SIG-M5 treated with dmso at 0.1 percent for 504 hours (cell line): Measurements from ENCODE around the gene LOXL3.

Source experiments
- DNase-seq: peaks from one replicate; lab custom pipeline; 2025; ENCODE audit not compliant: unreplicated experiment; lab: John Stamatoyannopoulos, UW

Gene LOXL3

DNA sequence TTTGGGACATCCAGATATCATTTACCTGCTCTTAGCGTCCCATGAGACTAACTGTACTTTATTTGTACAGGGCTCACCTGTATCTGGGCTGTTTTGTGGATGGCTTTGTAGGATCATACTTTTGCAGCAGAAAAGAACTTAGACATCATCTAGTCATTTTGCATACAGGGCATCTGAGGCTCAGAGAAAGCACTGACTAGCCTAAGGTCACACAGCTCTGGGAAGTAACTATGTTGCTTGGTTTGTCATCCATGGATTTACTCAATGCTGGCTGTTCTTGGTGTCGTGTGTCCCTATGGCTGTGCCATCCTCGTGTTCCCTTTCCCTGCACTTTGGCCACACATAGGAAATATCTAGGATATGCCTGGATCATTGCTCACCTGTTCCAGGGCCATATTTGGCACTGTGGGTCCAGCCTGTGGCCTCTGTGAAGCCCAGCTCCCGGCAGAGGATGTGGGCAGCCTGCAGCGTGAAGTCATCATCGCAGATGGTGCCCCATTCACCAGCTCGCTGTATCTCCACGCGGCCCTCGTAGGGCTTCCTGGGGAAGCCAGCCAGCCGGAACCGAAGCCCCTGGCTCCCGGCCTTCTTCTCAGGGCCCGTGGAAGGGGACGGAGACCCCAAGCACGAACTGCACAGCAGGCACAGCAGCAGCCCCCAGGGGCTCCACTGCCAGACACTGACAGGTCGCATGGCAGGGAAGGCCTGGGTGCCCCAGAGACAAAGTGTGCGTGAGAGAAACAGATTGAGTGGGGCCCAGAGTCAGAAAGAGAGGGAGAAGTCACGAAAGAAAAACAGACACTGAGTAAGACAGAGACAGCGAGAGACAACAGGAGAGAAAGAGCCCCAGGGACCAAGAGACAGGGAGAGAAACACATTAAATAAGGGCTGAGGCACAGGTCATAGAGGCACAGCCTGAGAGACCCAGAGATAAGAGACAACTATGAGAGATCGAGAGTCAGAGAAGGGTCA lies 1.5 kb downstream of the LOXL3 start:
- DNase-seq: no peak

DNA sequence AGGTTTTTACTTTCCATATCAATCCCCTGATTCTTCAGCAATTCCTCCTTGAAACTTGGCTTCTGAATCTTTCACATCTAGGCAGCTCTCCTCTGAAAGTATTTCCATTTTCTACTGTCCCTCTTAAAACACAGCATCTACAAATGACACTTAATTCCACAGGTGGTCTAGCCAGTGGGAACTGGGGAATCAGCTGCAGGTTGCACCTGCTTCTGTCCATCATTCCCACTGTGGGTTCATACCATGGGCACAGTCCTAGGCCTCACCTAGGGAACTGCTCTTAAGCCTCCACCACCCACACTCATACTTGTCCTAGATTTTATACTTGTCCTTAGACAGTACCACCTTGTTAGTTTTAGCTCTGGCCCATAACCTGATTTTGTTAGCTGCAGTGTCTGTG lies 2.2 kb downstream of the LOXL3 start:
- DNase-seq: no peak

DNA sequence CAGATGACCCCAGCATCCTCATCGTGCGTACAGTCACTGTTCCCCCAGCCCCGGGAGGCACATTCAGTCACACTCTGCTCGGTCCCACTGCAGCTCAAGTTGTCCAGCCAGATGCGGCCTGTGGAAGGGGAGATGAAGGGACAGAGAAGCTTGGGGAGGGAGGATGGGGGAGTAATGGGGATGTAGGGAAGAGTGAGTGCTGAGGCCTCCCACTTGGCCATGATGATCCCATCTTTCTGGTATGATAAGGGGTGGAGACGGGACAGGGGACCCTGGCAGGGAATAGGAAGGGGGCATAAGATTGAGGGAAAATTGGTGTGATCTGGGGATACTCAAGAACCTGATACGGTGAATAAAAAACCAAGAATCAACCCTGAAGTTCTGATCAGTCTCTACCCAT lies 3.5 kb downstream of the LOXL3 start:
- no peak for DNase-seq

DNA sequence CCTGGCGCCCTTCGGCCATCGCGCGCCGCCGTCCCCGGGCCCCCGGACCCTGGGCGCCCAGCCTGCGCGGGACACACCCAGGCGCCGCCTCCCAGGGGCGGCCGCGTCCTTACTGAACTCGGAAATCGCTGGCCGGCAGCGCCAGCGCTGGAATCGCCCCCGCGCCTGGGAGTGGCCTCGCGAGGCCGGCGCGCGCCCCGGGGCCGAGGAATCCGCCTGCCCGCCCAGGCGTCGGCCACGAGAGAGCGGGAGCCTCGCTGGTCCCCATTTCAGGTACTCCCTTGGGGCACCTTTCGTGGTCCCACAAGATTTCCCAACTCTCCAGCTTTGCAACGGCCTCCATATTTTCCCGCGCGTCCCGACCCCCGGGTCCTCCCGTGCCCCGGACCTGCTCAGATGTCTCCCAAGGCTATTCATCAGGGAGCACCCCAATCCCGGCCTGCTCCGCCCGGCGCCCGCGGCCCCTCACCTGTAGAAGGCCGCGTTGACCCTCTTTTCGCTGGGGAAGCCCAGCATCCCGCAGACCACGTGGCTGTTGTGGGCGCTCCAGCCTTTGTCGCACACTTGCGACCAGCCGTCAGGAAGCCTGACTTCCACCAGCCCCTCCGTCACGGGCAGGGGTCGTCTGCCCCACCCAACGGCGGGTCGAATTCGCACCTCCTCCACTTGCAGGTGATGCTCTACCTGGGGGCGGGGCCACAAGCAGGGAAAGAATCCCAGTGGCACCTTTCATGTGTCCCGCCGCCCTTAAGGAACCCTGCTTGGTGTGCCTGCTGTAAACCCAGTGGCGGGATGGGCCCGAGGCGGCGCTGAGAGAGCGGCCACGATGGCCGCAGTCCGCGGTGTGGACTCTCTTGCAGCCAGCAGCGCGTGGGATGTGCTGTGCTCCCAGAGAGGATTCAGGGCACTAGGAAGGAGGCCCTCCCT lies 4.6 kb downstream of the LOXL3 start:
- DNase-seq: no peak

DNA sequence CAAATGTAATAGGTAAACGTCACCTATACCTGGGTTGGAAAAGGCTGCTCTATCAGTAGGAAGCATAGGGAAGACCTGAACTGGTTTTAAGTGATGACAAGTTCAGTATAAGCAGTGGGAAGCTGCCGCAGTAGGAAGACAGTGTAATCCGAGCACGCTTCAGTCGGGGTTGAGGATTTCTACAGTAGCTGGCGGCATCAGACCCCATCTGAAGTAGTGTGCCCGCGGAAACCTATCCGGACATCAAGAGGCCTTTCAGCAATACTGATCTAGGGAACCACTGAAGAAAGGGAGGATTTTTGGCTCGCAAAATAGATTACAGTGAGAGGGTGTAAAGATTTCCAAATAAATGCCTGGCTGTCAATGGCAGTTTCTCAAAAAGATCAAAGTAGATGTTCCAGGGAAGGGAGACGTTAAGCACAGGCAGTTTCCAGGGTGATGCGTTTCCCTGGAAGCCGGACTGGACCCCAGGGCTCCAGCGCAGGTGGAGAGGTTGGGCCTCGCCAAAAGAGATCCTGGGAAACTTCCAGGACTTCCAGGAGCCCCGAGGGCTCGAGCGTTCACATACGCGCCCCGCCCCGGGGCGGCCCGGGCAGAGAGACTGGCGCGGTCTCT lies 5.3 kb downstream of the LOXL3 start:
- DNase-seq: no peak

DNA sequence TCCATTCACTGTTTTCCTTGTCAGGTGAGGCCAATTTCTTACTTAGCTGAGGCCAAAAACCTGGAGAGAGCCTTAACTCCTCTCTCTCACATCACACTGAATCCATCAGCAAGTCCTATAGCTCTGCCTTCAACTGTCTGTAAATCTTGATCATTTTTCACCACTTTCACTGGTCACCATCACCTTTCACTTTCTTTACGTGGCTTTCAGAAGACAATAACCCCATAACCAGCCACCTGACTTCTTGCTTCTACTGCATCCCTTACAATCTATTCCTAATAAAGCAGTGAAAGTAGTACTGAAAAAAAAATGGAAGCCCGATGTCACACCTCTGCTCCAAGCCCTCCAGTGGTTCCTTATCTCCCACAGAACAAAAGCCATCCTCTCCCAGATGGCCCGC lies 7.7 kb downstream of the LOXL3 start:
- no peak for DNase-seq

DNA sequence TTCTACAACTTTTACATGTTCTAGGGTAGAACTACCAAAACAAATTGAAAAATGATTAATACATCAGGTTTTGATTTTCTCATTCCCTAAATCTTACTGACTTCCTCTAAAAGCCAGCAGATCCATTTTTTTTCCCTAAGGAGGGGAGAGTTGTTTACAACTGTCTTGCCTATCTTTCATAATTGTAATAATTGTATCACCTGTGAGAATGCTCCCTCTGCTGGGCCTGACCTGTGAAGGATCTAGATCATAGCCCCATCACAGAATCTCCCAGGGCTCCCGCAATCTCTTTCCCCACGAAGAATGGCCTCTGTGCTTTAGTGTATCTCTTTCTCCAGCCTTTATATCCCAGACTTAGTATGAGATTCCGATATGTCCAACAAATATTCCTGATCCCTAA lies 9.1 kb downstream of the LOXL3 start:
- DNase-seq: no peak

DNA sequence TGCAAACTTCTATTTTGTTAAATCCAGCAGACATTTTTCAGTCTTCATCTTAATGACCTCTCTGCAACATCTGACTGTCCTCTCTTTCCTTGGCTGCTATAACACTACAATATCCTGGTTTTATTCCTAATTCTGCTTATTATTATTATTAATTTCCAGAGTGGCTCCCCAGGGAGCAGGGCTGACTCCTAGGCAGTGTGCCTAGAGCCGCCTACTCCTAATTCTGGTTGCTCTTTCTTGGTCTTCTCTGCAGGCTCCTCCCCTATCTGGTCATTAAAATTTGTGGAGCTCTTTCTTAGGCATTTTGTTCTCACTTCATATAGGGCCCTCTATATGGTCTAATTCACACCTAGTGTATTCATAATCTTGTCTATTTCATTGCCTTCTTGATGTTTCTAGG lies 10.8 kb downstream of the LOXL3 start:
- no peak for DNase-seq

DNA sequence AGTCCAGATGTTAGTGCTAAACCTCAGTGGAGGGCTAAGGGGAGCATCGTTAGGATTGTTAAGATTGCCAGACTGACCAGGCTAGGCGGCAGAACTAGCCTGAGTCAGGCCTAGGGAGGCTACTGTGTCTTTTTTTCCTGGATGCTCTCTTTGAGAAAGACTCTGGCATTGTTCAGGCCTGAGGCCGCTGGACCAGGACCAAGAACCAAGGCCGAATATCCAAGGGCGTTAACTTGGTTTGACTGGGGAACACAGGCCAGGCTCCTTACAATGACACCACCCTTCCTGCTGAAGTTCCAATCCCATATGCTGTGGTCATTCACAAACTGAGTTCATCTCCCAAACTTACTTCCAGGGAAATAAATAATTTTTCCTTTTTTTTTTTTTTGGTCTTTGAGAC lies 13.5 kb downstream of the LOXL3 start:
- DNase-seq: no peak

DNA sequence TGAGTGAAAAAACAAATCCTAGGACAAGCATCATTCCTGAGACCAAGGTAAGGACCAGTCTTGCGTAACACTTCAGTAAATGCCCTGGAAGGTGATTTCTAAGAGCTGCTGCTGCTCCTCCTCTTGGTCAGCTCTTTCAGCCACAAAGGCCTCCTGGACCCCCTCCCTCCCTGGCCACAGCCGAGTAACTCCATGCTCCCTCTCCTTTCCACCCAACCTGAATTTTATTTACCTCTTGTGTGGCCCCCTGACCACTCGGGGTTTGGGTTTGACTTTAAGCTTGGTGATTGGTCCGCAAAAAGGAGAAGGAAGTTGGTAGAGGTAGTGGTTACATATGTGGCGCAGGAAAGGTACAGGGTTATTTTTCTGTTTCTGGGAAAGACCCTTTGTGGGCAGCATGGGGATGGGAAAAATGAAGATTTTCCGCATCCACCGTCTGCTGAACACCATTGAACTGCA lies 14.8 kb downstream of the LOXL3 start:
- DNase-seq: no peak

DNA sequence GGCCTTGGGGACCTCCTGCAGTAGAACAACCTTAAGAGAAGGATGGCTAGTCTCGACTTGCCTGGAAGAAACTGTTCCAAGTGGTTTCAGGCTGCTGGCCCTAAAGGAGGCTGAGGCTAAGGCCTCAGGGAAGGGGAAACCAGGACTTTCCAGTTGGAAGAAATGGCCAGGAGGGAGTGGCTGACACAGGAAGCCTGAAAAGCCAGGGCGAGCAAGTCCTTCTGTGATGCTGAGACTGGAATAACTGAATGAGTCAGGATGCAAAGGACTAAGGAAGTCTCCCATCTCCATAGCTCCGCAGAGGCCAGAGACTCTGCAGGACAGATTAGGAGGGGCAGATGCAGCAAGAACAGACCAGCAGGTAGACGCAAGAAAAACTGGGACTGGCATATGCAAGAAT lies 16.6 kb downstream of the LOXL3 start:
- no peak for DNase-seq

DNA sequence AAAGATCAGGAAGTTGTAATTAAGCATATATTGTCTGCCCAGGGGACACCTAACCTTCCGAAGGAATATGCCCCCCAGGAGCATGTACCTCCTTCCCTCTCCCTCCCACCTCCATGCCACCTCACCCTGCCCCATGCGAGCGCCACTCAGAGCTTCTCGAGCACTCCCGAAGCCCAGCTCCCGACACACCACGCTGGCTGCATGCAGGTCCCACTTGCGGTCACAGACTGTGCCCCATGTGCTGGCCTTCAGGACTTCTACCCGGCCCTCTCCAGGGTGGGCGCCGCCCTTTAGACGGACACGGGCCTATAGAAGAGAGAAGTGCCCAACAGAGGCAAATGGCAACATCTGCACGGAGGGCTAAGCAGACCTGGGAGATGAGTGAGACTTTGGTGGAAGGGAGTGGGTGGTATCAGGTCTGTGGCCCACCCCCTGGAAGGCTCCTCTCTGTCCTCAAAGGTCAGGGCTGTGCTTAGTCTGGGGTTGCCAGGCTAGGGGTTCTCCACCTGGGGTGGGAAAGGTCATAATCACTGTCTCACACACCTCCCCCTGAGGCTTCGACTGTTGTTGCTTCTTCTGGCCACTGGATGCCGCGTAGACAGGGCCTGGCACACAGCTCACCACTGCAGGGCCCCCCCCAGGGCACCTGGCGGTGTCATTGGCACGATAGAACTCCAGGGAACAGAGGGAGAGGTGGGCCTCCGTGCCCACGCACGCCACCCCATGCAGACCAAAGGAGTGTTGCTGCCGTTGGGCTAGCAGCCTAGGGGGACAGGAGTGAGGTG lies 17.4 kb downstream of the LOXL3 start:
- no peak for DNase-seq

DNA sequence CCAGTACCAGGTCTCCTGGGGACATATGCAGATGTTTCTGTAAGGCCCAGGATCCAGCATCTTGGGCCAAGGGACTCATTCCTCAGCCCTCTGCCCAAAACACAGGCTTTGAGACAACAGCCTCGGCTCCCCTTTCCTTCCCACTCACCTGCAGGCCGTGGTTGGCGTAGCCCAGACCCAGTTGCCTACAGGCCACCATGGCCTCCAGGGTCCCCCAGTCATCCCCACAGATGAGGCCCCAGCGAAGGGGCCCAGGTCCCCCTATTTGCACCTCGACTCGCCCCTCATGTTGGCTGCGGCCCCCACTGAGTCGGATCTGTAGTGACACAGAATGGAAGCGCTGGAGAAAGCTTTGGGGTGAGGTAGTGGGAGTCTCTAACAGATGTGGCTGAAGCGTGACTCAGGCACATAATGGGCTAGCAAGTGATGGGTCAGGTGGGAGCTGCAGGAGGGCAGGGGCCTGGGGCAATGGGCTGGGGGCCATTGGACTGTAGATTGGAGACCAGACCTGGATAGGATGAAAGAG lies 18.2 kb downstream of the LOXL3 start:
- DNase-seq: no peak

DNA sequence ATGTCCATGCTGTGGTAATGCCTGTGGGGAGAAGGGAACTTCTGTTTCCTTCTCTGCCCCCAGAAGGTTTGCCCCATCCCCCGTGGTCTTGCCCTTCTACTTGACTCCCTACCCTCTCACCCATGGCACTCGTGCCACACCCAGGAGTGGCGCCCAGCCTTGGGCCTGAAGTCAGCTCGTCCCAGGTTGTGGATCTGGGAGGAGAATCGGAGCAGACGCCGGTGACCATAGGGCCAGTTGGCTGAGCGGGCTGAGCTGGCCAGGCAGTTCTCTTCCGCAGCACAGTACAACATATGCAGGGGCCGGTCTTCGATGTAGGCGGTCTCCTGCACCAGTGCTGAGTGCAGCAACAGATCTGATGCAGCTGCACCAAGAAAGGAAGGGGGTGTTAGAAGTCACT lies 19.3 kb downstream of the LOXL3 start:
- no peak for DNase-seq

DNA sequence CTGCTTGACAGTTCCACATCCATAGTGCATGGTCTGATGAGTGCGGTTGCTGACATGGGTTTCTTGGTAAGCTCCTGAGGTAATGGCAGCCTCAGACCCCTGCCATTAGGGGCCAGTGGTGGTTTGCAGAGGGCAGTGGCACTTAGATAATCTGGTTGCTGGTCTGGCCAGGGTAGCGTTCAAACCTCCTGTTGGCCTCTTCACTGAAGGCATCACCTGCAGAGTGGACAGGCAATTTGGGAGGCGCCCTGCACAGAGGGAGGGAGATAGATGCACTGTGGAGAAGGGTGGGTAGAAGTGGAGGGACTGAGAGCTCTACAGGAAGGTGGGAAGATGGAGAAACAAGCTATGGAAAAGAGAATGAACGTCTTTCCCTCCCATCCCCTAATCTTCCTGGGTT lies 20.3 kb downstream of the LOXL3 start:
- DNase-seq: no peak

DNA sequence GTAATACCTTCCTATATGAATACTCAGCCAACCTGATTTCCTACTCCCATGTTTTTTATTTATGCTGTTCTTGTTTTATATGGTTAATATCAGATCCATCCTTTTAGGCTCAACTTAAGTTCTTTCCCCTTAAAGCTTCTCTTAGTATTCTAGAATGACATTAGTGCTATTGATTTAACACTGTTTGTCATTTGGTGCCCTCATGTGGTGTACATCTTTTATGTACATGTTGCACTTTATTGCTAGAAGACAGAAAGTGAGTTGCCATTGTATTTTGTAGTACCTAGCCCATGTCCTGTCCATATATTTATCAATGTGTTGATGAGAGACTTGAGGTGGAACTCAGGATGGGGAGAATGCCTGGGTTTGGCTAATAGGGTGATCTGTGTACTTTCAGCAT lies 21.5 kb downstream of the LOXL3 start:
- DNase-seq: peak; percentile 48

DNA sequence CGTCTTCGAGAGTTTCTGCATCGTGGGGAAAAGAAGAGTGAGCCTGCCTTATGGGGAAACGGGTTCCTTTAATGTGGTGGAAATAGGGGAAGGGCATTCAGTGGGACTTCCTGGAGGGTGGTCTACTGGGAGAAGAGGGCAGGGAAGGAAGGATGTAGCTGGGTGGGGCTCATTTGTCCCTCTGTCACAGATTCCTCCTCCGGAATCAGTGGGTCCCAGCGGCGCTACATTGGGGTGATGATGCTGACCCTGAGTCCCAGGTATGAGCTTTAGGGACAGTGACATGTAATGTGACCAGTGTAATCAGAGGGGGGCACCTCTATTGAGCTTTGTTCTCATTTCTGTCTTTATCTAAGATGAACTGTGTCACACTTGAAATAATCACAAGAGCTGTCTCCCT lies 22.1 kb downstream of the LOXL3 start:
- no peak for DNase-seq

DNA sequence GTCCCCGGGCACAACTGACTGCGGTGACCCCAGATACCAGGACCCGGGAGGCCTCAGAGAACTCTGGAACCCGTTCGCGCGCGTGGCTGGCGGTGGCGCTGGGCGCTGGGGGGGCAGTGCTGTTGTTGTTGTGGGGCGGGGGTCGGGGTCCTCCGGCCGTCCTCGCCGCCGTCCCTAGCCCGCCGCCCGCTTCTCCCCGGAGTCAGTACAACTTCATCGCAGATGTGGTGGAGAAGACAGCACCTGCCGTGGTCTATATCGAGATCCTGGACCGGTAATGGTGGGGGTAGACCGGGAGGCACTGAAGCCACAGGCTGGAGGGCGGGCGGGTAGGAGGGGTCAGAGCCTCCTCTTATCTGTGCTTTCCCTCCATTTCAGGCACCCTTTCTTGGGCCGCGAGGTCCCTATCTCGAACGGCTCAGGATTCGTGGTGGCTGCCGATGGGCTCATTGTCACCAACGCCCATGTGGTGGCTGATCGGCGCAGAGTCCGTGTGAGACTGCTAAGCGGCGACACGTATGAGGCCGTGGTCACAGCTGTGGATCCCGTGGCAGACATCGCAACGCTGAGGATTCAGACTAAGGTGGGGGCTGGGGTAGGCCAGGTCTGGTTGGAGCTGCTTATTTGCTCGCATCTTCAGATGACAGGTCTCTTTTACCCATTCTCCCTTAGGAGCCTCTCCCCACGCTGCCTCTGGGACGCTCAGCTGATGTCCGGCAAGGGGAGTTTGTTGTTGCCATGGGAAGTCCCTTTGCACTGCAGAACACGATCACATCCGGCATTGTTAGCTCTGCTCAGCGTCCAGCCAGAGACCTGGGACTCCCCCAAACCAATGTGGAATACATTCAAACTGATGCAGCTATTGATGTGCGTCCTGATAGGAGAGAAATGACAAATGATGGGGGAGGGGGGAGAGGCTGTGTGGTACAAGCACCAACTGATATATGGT lies 23.2 kb downstream of the LOXL3 start:
- peak; percentile 38 for DNase-seq
